GM12892 (cell line): ENCODE results near the gene SMOC1.

Experiments
- DNase-seq: peaks from one replicate; pipeline ENCODE4 v3.0.0; 2011; ENCODE audit not compliant: insufficient read length
- FAIRE-seq: peaks from 2 replicates; lab custom pipeline; 2011; peaks lifted over from hg19 to GRCh38; lab: Jason Lieb, UNC
- POLR2A ChIP-seq: IDR thresholded peaks from 2 replicates; pipeline ENCODE4 v1.6.1; 2011; ENCODE audit warnings: low read depth, low read length, control low read depth
- POLR2AphosphoS5 ChIP-seq: IDR thresholded peaks from 2 replicates; pipeline ENCODE4 v1.6.1; 2011; ENCODE audit warnings: low read depth, low read length, control low read depth
- TAF1 ChIP-seq: IDR thresholded peaks from 2 replicates; pipeline ENCODE4 v1.6.1; 2011; ENCODE audit warnings: low read depth, mild to moderate bottlenecking, control low read depth, low read length, borderline replicate concordance

The SMOC1 gene

GRCh38 chr14:70021548-70022220, 142.5 kb downstream of the SMOC1 start:
- no peak for DNase-seq
- no peak for TF ChIP-seq TAF1
- no peak for TF ChIP-seq POLR2AphosphoS5
- TF ChIP-seq POLR2A: no peak
- FAIRE-seq: no peak

- FAIRE-seq: no peak
- TF ChIP-seq TAF1 (no peak), POLR2AphosphoS5 (no peak), POLR2A (no peak)
- DNase-seq: no peak
Measured at GRCh38 chr14:70022771-70023445, 143.7 kb downstream of the SMOC1 start.

GRCh38 chr14:70023871-70024270, 144.7 kb downstream of the SMOC1 start:
- no peak for FAIRE-seq
- no peak for DNase-seq
- TF ChIP-seq TAF1 (no peak), POLR2A (no peak), POLR2AphosphoS5 (no peak)

GRCh38 chr14:70027785-70028428, 148.7 kb downstream of the SMOC1 start:
- peak; percentile 97 for FAIRE-seq
- TF ChIP-seq POLR2A (no peak), POLR2AphosphoS5 (no peak), TAF1 (no peak)
- peak; percentile 78 for DNase-seq

- FAIRE-seq: no peak
- DNase-seq: no peak
- TF ChIP-seq POLR2A (no peak), POLR2AphosphoS5 (no peak), TAF1 (no peak)
Measured at GRCh38 chr14:70029296-70030132, 150.3 kb downstream of the SMOC1 start.

GRCh38 chr14:70032016-70032415, 152.8 kb downstream of the SMOC1 start:
- TF ChIP-seq POLR2A (no peak), POLR2AphosphoS5 (no peak), TAF1 (no peak)
- no peak for DNase-seq
- no peak for FAIRE-seq

GRCh38 chr14:70032447-70032846, 153.2 kb downstream of the SMOC1 start:
- FAIRE-seq: no peak
- no peak for DNase-seq
- no peak for TF ChIP-seq POLR2A
- TF ChIP-seq POLR2AphosphoS5: no peak
- TF ChIP-seq TAF1: no peak

GRCh38 chr14:70033116-70033515, 153.9 kb downstream of the SMOC1 start:
- TF ChIP-seq POLR2AphosphoS5 (no peak), POLR2A (no peak), TAF1 (no peak)
- no peak for DNase-seq
- no peak for FAIRE-seq

GRCh38 chr14:70033561-70033960, 154.3 kb downstream of the SMOC1 start:
- TF ChIP-seq TAF1: no peak
- no peak for TF ChIP-seq POLR2AphosphoS5
- no peak for TF ChIP-seq POLR2A
- FAIRE-seq (no peak), DNase-seq (no peak)

- FAIRE-seq: no peak
- no peak for TF ChIP-seq POLR2A
- TF ChIP-seq TAF1: no peak
- no peak for TF ChIP-seq POLR2AphosphoS5
- DNase-seq: no peak
Measured at GRCh38 chr14:70034257-70034656, 155.0 kb downstream of the SMOC1 start.

- FAIRE-seq (peak; percentile 30), DNase-seq (no peak)
- TF ChIP-seq TAF1: no peak
Measured at GRCh38 chr14:70036665-70037064, 157.4 kb downstream of the SMOC1 start.
